Activated naive CD8-positive, alpha-beta T cell (primary cell): Measurements from ENCODE around the gene RNF150.

ENCODE experiments used
- H3K27ac Mint-ChIP-seq: one replicate; pipeline ENCODE4 v1.8.0; 2021; ENCODE audit warnings: mixed read lengths
- H3K27me3 Mint-ChIP-seq: one replicate; pipeline ENCODE4 v1.8.0; 2021; ENCODE audit warnings: mixed read lengths
- H3K36me3 Mint-ChIP-seq: one replicate; pipeline ENCODE4 v1.8.0; 2021; ENCODE audit warnings: mixed read lengths
- H3K4me1 Mint-ChIP-seq: one replicate; pipeline ENCODE4 v1.8.0; 2021; ENCODE audit warnings: low read depth, mixed read lengths
- H3K4me3 Mint-ChIP-seq: one replicate; pipeline ENCODE4 v1.8.0; 2021; ENCODE audit warnings: mild to moderate bottlenecking, mixed read lengths
- H3K9me3 Mint-ChIP-seq: one replicate; pipeline ENCODE4 v1.8.0; 2021; ENCODE audit warnings: low read depth, mixed read lengths

Gene RNF150

GRCh38 chr4:140876615-140877364 is 256.5 kb downstream of the RNF150 start:
- no peaks in the 10 kb centered on the region for H3K9me3 Mint-ChIP-seq
- no peaks in the 10 kb centered on the region for H3K36me3 Mint-ChIP-seq
- H3K27ac Mint-ChIP-seq = no peak overlapping the region
- H3K27me3 Mint-ChIP-seq = no peaks in the 10 kb centered on the region
- H3K4me3 Mint-ChIP-seq = no peak overlapping the region
- H3K4me1 Mint-ChIP-seq = no peaks in the 10 kb centered on the region

GRCh38 chr4:140875746-140876452 is 257.4 kb downstream of the RNF150 start:
- Mint-ChIP-seq H3K4me3 (no peak overlapping the region), H3K27me3 (no peaks in the 10 kb centered on the region), H3K9me3 (no peaks in the 10 kb centered on the region), H3K4me1 (no peaks in the 10 kb centered on the region), H3K36me3 (no peaks in the 10 kb centered on the region), H3K27ac (no peak overlapping the region)

- Mint-ChIP-seq H3K27ac (no peak overlapping the region), H3K4me3 (no peak overlapping the region), H3K9me3 (no peaks in the 10 kb centered on the region), H3K36me3 (no peaks in the 10 kb centered on the region), H3K4me1 (no peaks in the 10 kb centered on the region), H3K27me3 (no peaks in the 10 kb centered on the region)
Observed at GRCh38 chr4:140874056-140874455, 259.2 kb downstream of the RNF150 start.

GRCh38 chr4:140871368-140871767 is 261.9 kb downstream of the RNF150 start:
- H3K4me1 Mint-ChIP-seq = no peaks in the 10 kb centered on the region
- H3K27ac Mint-ChIP-seq = no peak overlapping the region

GRCh38 chr4:140870427-140870826 is 262.8 kb downstream of the RNF150 start:
- Mint-ChIP-seq H3K4me1 (no peaks in the 10 kb centered on the region), H3K27ac (no peak overlapping the region), H3K9me3 (no peaks in the 10 kb centered on the region), H3K27me3 (no peaks in the 10 kb centered on the region), H3K36me3 (no peaks in the 10 kb centered on the region), H3K4me3 (no peak overlapping the region)

More at GRCh38 chr4:140871368-140871767, 261.9 kb downstream of the RNF150 start:
- Mint-ChIP-seq H3K4me3 (no peak overlapping the region), H3K36me3 (no peaks in the 10 kb centered on the region), H3K9me3 (no peaks in the 10 kb centered on the region), H3K27me3 (no peaks in the 10 kb centered on the region)

GRCh38 chr4:140869446-140869845 is 263.8 kb downstream of the RNF150 start:
- Mint-ChIP-seq H3K36me3 (no peaks in the 10 kb centered on the region), H3K9me3 (no peaks in the 10 kb centered on the region), H3K27me3 (no peaks in the 10 kb centered on the region), H3K27ac (no peak overlapping the region), H3K4me3 (no peak overlapping the region), H3K4me1 (no peaks in the 10 kb centered on the region)

- Mint-ChIP-seq H3K4me1 (no peaks in the 10 kb centered on the region), H3K4me3 (no peak overlapping the region), H3K27ac (no peak overlapping the region), H3K36me3 (no peaks in the 10 kb centered on the region), H3K9me3 (no peaks in the 10 kb centered on the region), H3K27me3 (no peaks in the 10 kb centered on the region)
Observed at GRCh38 chr4:140867356-140867755, 265.9 kb downstream of the RNF150 start.

- Mint-ChIP-seq H3K27ac (no peak overlapping the region), H3K4me1 (no peaks in the 10 kb centered on the region), H3K27me3 (peaks cover 1% of the 10 kb centered on the region), H3K4me3 (no peak overlapping the region), H3K36me3 (no peaks in the 10 kb centered on the region), H3K9me3 (no peaks in the 10 kb centered on the region)
Observed at GRCh38 chr4:140866492-140867005, 266.7 kb downstream of the RNF150 start.

- H3K4me1 Mint-ChIP-seq = no peaks in the 10 kb centered on the region
- no peak overlapping the region for H3K4me3 Mint-ChIP-seq
- no peaks in the 10 kb centered on the region for H3K36me3 Mint-ChIP-seq
- peaks cover 1% of the 10 kb centered on the region for H3K27me3 Mint-ChIP-seq
- no peak overlapping the region for H3K27ac Mint-ChIP-seq
- H3K9me3 Mint-ChIP-seq = no peaks in the 10 kb centered on the region
Observed at GRCh38 chr4:140865253-140866217, 267.7 kb downstream of the RNF150 start.

- H3K4me1 Mint-ChIP-seq = no peaks in the 10 kb centered on the region
Observed at GRCh38 chr4:140863197-140863596, 270.1 kb downstream of the RNF150 start.

GRCh38 chr4:140862177-140862442 is 271.2 kb downstream of the RNF150 start:
- Mint-ChIP-seq H3K4me1 (no peaks in the 10 kb centered on the region), H3K36me3 (no peaks in the 10 kb centered on the region), H3K4me3 (no peak overlapping the region), H3K27me3 (peaks cover 1% of the 10 kb centered on the region), H3K9me3 (no peaks in the 10 kb centered on the region), H3K27ac (no peak overlapping the region)

More at GRCh38 chr4:140863197-140863596, 270.1 kb downstream of the RNF150 start:
- H3K4me3 Mint-ChIP-seq = no peak overlapping the region
- H3K9me3 Mint-ChIP-seq = no peaks in the 10 kb centered on the region
- H3K27ac Mint-ChIP-seq = no peak overlapping the region
- peaks cover 1% of the 10 kb centered on the region for H3K27me3 Mint-ChIP-seq
- no peaks in the 10 kb centered on the region for H3K36me3 Mint-ChIP-seq

- Mint-ChIP-seq H3K4me1 (no peaks in the 10 kb centered on the region), H3K27ac (no peak overlapping the region), H3K4me3 (no peak overlapping the region), H3K27me3 (peaks cover 3% of the 10 kb centered on the region), H3K9me3 (no peaks in the 10 kb centered on the region), H3K36me3 (no peaks in the 10 kb centered on the region)
Observed at GRCh38 chr4:140861359-140862176, 271.7 kb downstream of the RNF150 start.

GRCh38 chr4:140858897-140859296 is 274.4 kb downstream of the RNF150 start:
- Mint-ChIP-seq H3K9me3 (no peaks in the 10 kb centered on the region), H3K36me3 (no peaks in the 10 kb centered on the region), H3K4me3 (no peak overlapping the region), H3K27ac (no peak overlapping the region), H3K4me1 (no peaks in the 10 kb centered on the region), H3K27me3 (peaks cover 3% of the 10 kb centered on the region)

- H3K27me3 Mint-ChIP-seq = peaks cover 6% of the 10 kb centered on the region
Observed at GRCh38 chr4:140857111-140857510, 276.2 kb downstream of the RNF150 start.

More at GRCh38 chr4:140857111-140857510, 276.2 kb downstream of the RNF150 start:
- H3K9me3 Mint-ChIP-seq = no peaks in the 10 kb centered on the region
- H3K4me3 Mint-ChIP-seq = no peak overlapping the region
- no peaks in the 10 kb centered on the region for H3K4me1 Mint-ChIP-seq
- H3K27ac Mint-ChIP-seq = no peak overlapping the region
- no peaks in the 10 kb centered on the region for H3K36me3 Mint-ChIP-seq
